ENCODE measurements around the gene LAX1.

GRCh38 chr1:203746281-203746680 lies 18.7 kb upstream of the LAX1 start:
- no peak for TF ChIP-seq SUZ12 (IDR thresholded peaks at IDR 0.05; ENCODE audit: extremely low read depth, insufficient read depth, insufficient read length)
- TF ChIP-seq YY1 (IDR thresholded peaks at IDR 0.05; ENCODE audit: insufficient read depth, insufficient read length) = no peak

Measured in NT2/D1 (cell line).